HL-60 (cell line): ENCODE data around the gene DARS1.

ENCODE experiments used
- CTCF ChIP-seq: IDR thresholded peaks from one replicate; pipeline ENCODE4 v1.5.1; 2011; ENCODE audit warnings: low read length, control low read depth, inconsistent platforms; ENCODE audit not compliant: insufficient read depth
- POLR2AphosphoS5 ChIP-seq: IDR thresholded peaks from 2 replicates; pipeline ENCODE4 v1.6.1; 2012; ENCODE audit warnings: low read depth

- TF ChIP-seq CTCF: no peak
- no peak for TF ChIP-seq POLR2AphosphoS5
Measured at GRCh38 chr2:135905679-135906078, 79.7 kb downstream of the DARS1 start.
